Naive thymus-derived CD8-positive, alpha-beta T cell (primary cell): Measurements from ENCODE around the gene TIMM10B. TPM values are rescaled to one million over a fixed set of nuclear protein-coding genes. Genes with fewer than 3 reads are reported as not detected.

Experiments used
- ATAC-seq, 2 donors: fragments of 150-1000 bp; cut with Tn5 transposase in 1 of 2; sonication (Bioruptor Pico), chemical (Tn5 transposase) in 1 of 2; 1 replicate in 1 of 2; 2 replicates in 1 of 2; pipeline ENCODE4 v1.10.0; 2021; ENCODE audit warnings: mild to moderate bottlenecking in 2 of 2, moderate library complexity in 2 of 2
- POLR2A ChIA-PET: fragments of 350-600 bp; sonication (Branson Sonifier 250); formaldehyde crosslinking; loops from one replicate; lab custom pipeline; 2021; ENCODE audit warnings: antibody characterized with exemption; lab: Charles Lee
- DNase-seq, 10 donors: peaks; one replicate each; pipeline versions ENCODE4 v3.0.0 to v3.0.0-alpha.2; 2020 to 2022
- H3K27ac Mint-ChIP-seq, 10 donors: one replicate each; pipeline ENCODE4 v1.8.0; 2020 to 2022; ENCODE audit warnings: mild to moderate bottlenecking in 10 of 10, mixed read lengths in 10 of 10, moderate library complexity in 4 of 10, inconsistent platforms in 1 of 10
- H3K27me3 Mint-ChIP-seq, 5 donors: one replicate each; pipeline ENCODE4 v1.8.0; 2021 to 2022; ENCODE audit warnings: mixed read lengths in 5 of 5
- H3K36me3 Mint-ChIP-seq, 3 donors: one replicate each; pipeline ENCODE4 v1.8.0; 2020 to 2022; ENCODE audit warnings: mixed read lengths in 3 of 3, mild to moderate bottlenecking in 2 of 3, inconsistent platforms in 1 of 3
- H3K4me1 Mint-ChIP-seq, 4 donors: one replicate each; pipeline ENCODE4 v1.8.0; 2021 to 2022; ENCODE audit warnings: mixed read lengths in 4 of 4
- H3K4me3 Mint-ChIP-seq, 10 donors: one replicate each; pipeline ENCODE4 v1.8.0; 2020 to 2022; ENCODE audit warnings: mild to moderate bottlenecking in 10 of 10, mixed read lengths in 10 of 10, moderate library complexity in 6 of 10, inconsistent platforms in 1 of 10
- H3K9me3 Mint-ChIP-seq, 9 donors: one replicate each; pipeline ENCODE4 v1.8.0; 2020 to 2022; ENCODE audit warnings: mixed read lengths in 9 of 9, mild to moderate bottlenecking in 3 of 9, inconsistent platforms in 1 of 9, moderate library complexity in 1 of 9
- polyA plus RNA-seq, 3 donors: library from polyadenylated mRNA; unstranded; fragments of 300-500 nt; fragmentation: Illumina TruSeq; gene quantifications; one replicate each; pipeline ENCODE4 v1.2.3, GENCODE V29; 2021
- total RNA-seq, 8 experiments: library from RNA in 2 of 8; stranded (reverse) in 2 of 8; gene quantifications; one replicate each; pipeline ENCODE4 v1.2.3 and lab custom pipeline; 2021 to 2026

The TIMM10B gene
- total and polyA plus RNA-seq, 5 experiments from 2014 or later: 30.5 to 71.5 (median 42.7) TPM

DNA sequence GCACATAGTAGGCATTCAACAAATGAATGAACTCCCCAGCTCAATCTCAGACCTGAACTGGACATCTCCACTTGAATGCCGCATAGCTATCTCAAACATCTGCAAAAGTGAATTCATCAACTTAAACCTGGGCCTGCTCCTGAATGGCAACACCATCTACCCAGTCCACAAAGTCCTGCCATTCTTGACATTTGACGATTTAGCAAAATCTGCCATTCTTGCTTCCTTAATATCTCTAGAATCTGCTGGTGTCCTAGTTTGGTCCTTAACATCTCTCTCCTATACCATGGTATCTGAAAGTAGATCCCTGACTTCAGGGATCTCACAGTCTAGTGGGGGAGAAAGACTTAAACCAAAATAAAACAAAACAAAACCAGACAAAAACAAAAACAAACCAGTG, 28.1 kb upstream of the TIMM10B start:
- Mint-ChIP-seq H3K4me1 (no peaks in the 10 kb centered on the region), H3K4me3 (no peak overlapping the region), H3K27ac (no peak overlapping the region), H3K36me3 (peaks cover 0 to 28% (median under 1%) of the 10 kb centered on the region in 3 donors), H3K27me3 (no peaks in the 10 kb centered on the region), H3K9me3 (no peaks in the 10 kb centered on the region)
- DNase-seq (no peak), ATAC-seq (no peak)
- POLR2A ChIA-PET: no interaction called here

DNA sequence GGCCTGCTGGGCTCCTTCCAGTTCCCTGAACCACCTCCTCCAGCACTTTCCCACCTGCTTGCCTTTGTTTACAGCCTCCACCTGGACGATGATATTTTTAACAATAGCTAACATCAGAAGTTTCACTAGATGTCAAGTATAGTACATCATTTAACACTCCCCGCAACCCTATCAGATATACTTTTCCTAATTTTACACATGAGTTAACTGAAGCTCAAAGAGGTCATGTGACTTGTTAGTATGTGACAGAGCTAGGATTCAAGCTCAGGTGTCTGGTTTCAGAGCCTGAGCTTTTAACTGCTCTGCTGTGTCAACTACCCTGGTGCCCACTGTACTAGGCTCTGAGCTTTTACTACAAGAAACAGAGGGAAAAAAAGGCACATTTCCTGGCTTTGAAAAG, 26.2 kb upstream of the TIMM10B start:
- H3K9me3 Mint-ChIP-seq: no peaks in the 10 kb centered on the region
- no peak overlapping the region for H3K4me3 Mint-ChIP-seq
- DNase-seq (no peak), ATAC-seq (no peak)
- POLR2A ChIA-PET: no interaction called here
- no peaks in the 10 kb centered on the region for H3K4me1 Mint-ChIP-seq
- peaks cover 0 to 32% (median 3%) of the 10 kb centered on the region in 3 donors for H3K36me3 Mint-ChIP-seq
- H3K27me3 Mint-ChIP-seq: no peaks in the 10 kb centered on the region
- H3K27ac Mint-ChIP-seq: no peak overlapping the region

DNA sequence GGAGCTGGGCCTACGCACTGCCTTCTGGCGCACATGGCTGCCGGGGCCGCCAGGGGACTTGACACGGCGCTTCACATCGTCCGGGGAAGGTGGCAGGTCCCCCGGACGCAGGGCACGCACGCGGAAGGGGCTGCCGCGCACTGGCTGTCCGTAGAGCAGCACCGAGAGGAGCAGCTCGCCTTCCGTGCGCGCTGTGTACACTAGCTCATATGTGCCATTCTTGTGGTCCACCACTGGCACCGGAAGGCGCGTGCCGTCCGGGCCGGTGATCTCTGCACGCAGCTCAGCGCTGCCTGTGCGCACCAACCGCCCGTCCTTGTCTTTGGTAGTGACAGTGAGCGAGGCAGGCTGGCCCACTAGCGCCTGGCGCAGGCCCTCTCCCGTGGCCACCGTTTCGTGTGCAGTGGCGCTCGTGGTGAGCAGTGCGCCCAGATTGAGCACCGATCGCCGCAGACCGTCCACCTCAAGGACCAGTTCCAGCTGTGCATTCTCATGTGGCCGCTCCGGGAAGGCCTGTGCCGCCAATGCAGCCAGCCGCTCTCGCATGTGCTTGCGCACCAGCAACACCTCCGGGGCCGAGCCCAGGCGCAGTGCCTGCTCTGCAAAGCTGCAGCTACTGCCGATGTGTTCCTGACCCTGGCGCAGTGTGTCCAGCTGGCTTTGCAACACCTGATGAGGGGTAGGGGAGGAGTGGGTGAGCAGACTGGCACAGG, 24.8 kb upstream of the TIMM10B start:
- DNase-seq (no peak), ATAC-seq (no peak)
- no peaks in the 10 kb centered on the region for H3K27me3 Mint-ChIP-seq
- H3K36me3 Mint-ChIP-seq: peaks cover 0 to 34% (median 3%) of the 10 kb centered on the region in 3 donors
- no peaks in the 10 kb centered on the region for H3K9me3 Mint-ChIP-seq
- H3K4me1 Mint-ChIP-seq: no peaks in the 10 kb centered on the region
- POLR2A ChIA-PET: no interaction called here
- no peak overlapping the region for H3K27ac Mint-ChIP-seq
- no peak overlapping the region for H3K4me3 Mint-ChIP-seq

DNA sequence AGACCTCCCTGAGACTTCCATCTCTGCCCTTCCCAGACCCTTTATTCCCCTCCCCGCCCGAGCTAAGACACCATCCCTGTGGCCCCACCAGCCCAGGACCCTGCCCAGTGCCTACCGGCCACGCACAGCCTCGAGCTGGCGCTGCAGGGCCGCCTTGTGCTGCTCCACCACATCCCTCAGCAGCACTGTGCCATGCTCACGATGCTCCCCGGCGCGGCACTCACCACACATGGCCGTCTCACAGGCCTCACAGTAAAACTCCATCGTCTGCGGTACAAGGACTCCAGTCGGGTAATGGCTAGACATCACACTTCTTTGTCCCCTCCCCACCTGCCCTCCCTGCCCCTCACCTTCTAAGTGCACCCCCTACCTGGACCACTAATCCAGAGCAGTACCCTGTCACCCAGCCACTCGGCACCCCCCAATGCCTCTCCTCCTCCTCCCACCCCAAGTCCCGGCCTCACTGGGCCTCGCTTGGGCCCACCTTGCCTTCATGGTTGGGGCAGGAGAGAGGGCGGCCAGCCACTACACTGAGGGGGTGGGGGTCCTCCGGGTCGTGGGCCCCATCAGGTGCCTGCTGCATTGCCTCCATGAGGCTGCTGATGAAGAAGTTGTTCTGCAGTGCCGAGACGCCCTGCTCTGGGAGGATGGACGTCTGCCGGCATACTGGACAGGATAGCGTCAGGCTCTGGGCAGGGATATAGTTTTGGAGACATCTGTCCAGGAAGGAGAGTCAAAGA, 23.6 kb upstream of the TIMM10B start:
- Mint-ChIP-seq H3K27ac (no peak overlapping the region), H3K4me3 (no peak overlapping the region), H3K9me3 (no peaks in the 10 kb centered on the region), H3K36me3 (peaks cover 0 to 35% (median 3%) of the 10 kb centered on the region in 3 donors), H3K27me3 (no peaks in the 10 kb centered on the region), H3K4me1 (no peaks in the 10 kb centered on the region)
- ATAC-seq (no peak), DNase-seq (no peak)
- POLR2A ChIA-PET: no interaction called here

DNA sequence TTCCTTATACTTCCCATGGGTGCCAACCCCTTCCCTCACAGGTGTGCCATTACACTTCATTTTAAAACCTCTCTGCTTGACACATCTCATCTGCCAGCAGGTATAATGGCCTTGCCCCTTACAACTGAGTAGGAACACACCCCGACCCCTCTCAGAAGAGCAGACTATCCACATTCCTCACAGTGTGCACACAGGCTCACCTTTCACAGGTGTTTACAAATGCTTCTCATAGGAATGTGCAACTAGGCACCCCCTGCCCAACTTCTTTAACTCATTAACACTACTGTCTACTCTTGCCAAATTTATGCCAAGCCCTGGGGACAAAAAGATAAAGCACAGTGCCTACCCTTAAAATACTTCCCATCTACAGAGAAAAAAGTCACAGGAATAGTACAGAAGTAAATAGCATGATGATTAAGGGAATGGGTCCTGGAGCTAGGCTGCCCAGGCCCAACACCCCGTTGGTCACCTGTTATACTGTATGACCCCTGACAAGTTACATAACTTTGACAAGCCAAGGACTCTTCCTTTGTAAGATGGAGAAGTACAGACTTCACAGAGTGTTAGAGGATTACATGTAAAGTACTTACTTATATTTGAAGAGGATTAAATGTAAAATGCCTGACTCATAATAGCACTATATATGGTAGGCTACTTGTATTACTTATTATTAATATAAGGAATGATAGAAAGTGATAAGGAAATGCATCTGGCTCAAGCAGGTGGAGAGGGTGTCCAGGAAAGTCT, 22.8 kb upstream of the TIMM10B start:
- POLR2A ChIA-PET: no interaction called here
- H3K27me3 Mint-ChIP-seq: no peaks in the 10 kb centered on the region
- peak overlapping the region in 1 of 10 donors; percentile 9 for H3K27ac Mint-ChIP-seq
- no peak for DNase-seq
- H3K36me3 Mint-ChIP-seq: peaks cover 0 to 29% (median 6%) of the 10 kb centered on the region in 3 donors
- no peaks in the 10 kb centered on the region for H3K4me1 Mint-ChIP-seq
- ATAC-seq: no peak
- H3K4me3 Mint-ChIP-seq: no peak overlapping the region
- no peaks in the 10 kb centered on the region for H3K9me3 Mint-ChIP-seq

DNA sequence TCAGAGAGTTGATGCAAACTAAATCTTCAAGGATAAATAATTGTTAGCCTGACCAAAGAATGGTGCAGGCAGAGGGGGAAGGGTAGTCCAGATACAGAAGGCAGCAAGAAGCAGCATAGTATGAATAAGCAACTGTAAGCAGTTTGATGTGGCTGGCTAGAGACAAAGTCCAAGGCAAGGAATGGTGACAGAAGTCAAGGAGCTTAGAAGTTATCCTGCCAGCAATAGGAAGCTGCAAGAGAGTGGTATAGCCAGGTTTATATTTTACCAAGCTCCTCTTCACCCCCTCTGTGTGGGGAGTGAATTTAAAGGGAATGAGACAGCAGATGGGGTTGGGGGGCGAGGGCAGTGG, 22.2 kb upstream of the TIMM10B start:
- ATAC-seq (no peak), DNase-seq (no peak)
- Mint-ChIP-seq H3K27me3 (no peaks in the 10 kb centered on the region), H3K9me3 (no peaks in the 10 kb centered on the region), H3K4me1 (no peaks in the 10 kb centered on the region), H3K4me3 (no peak overlapping the region), H3K36me3 (peaks cover 0 to 30% (median 8%) of the 10 kb centered on the region in 3 donors), H3K27ac (peak overlapping the region in 1 of 10 donors; percentile 33)
- POLR2A ChIA-PET: no interaction called here

DNA sequence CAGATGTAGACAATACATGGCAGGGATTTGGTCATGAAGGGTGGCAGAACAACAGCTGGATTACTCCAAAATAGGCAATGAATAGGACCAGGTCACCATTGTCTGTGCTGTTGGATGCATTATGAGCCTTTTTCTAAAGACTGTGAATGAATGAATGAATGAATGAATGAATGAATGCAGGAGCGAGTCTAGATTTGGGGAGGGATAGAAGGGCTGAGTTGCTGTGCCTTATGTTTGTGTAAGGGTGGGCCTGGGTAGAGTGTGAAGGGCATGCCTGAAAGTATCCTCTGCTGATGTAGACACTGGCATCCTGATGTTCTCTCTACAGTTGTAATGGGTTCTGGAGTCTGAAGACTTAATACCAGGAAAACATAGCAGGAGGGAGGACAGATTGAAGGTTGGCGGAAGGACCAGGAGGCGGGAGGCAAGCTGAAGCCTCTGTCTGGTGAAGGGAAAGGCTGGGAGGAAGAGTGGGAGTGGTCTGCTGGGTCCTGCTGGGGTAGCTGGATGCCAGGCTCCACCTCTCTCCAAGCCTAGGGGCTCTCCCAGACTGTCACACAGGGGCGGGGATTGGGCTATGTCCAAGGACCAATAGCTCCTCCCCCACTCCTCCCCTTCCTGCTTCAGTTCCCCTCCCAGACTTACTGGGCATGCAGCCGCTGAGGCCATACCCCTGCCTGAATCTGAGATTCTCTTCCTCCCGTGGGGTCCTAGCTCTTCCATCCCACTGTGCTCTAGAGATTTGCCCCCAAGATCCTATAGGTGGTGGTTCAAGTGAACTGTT, 12.4 kb upstream of the TIMM10B start:
- peaks cover 0 to 8% (median 5%) of the 10 kb centered on the region in 3 donors for H3K36me3 Mint-ChIP-seq
- no peak overlapping the region for H3K4me3 Mint-ChIP-seq
- POLR2A ChIA-PET: interaction anchor here (0.6 to 1.3 kb wide), 2 partner anchors 13 to 85 kb away, joined by 5 to 7 read pairs; partner anchors contain the start of genes ARFIP2 and TIMM10B
- H3K4me1 Mint-ChIP-seq: peaks cover 10 to 19% (median 17%) of the 10 kb centered on the region in 4 donors
- H3K27ac Mint-ChIP-seq: no peak overlapping the region
- DNase-seq (no peak), ATAC-seq (no peak)
- no peaks in the 10 kb centered on the region for H3K9me3 Mint-ChIP-seq
- H3K27me3 Mint-ChIP-seq: no peaks in the 10 kb centered on the region

DNA sequence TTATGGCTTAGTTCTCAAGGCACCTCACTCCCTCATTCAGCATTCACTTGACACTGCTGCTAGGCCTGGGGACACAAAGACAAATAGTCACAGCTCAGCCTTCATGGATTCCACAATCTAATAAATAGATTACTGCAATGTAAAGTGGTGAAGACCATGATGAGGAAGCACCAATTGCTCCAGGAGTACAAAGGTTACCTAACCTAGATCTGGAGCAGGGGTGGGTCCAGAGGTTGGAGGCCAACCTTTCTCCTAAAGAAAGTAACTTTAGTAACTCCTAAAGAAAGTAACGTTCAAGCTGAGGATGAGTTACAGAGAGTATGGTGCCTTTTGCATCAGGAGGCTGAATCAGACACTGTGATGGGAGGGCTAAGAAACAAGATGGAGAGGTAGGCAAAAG, 11.7 kb upstream of the TIMM10B start:
- POLR2A ChIA-PET: interaction anchor here (1.3 kb wide), 1 partner anchor 12 kb away, joined by 7 read pairs; the partner anchor contains the start of genes ARFIP2 and TIMM10B
- Mint-ChIP-seq H3K4me3 (no peak overlapping the region), H3K27me3 (no peaks in the 10 kb centered on the region), H3K9me3 (no peaks in the 10 kb centered on the region), H3K36me3 (peaks cover 0 to 6% (median under 1%) of the 10 kb centered on the region in 3 donors), H3K4me1 (peaks cover 10 to 24% (median 18%) of the 10 kb centered on the region in 4 donors), H3K27ac (no peak overlapping the region)
- DNase-seq: no peak
- no peak for ATAC-seq

DNA sequence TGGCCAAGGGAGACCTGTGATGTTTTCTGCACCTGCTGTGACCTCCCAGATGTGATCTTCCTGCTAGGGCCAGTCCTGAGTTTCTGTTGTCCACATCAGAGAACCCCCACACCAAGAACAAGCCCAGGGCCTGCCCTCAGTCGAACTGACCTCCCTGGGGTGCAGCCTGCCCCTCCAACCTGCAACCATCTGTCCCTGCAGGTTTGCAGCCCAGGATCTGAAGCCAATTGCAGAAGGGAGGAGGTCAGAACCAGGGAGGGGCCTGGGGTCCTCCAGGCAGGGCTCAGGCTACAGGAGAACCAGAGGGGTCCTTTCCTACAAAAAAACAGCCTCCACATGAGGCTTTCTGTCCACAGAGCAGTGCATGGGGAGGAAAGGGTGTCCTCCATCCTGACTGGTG, 8.4 kb upstream of the TIMM10B start:
- DNase-seq (no peak), ATAC-seq (no peak)
- peak overlapping the region in 9 of 10 donors; percentile 14 to 89 (median 77) for H3K27ac Mint-ChIP-seq
- H3K9me3 Mint-ChIP-seq: no peaks in the 10 kb centered on the region
- peaks cover 0 to 12% (median 0%) of the 10 kb centered on the region in 3 donors for H3K36me3 Mint-ChIP-seq
- POLR2A ChIA-PET: interaction anchor here (0.5 to 2.1 kb wide), 9 partner anchors 9 to 140 kb away, joined by 3 to 11 read pairs (median 3); partner anchors contain the start of genes ARFIP2, TAF10 and TIMM10B
- no peaks in the 10 kb centered on the region for H3K27me3 Mint-ChIP-seq
- peak overlapping the region; percentile 40 to 93 (median 80) for H3K4me3 Mint-ChIP-seq
- H3K4me1 Mint-ChIP-seq: peaks cover 14 to 23% (median 19%) of the 10 kb centered on the region in 4 donors

DNA sequence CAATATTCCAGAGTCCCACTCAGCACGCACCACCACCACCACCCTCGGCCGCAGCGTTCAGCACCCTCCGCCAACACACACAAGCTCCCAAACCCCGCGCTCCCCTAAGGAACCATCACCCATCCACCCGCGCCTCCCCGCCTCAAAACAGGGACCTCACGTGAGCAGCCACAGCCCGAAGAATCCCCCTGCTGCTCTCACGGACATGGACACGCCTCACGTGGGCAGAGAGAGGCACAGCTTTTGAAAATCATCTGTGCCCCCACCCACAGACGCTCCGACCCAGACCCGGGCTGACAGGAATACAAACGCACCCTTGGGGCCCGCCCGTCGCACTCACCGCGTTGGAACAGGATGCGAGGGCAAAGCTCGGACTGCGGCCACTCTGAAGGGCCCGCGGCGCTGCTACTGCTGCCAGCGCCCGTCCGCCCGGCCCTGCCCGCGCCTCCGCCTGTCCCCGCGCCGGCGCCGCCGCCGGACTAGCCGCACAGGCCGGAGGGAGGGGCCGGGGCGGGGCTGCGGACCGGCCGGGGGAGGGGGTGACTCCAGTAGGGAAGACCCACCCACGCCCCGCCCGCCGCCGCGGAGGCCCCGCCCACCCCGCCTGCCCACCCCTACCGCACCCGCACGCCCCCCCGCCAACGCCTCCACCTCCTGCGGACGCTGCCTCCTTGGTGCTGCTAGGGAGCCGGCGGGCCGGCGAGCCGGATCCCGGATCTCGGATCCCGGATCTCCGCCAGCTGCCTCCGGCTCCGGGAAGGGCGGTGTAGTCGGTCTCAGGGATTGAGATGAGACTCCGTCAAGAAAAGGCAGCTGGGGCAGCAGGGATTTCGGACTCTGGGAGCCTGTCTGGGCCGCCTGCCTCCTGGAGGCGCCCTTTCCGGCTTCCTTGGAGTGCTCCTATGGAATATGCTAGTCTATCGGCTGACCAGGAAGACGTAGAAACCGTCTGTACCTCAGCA, 7.6 kb upstream of the TIMM10B start, which contains the start of gene TRIM3:
Gene TRIM3, minus strand, starts transcription at position 491 of the 962 bp plus-strand sequence. CDS start 8,246 bp downstream, outside the sequence.
- ATAC-seq (peak; percentile 66 to 75), DNase-seq (peak; percentile 25 to 82 (median 62))
- H3K4me1 Mint-ChIP-seq: peaks cover 14 to 26% (median 19%) of the 10 kb centered on the region in 4 donors
- no peaks in the 10 kb centered on the region for H3K27me3 Mint-ChIP-seq
- peaks cover 0 to 16% (median 0%) of the 10 kb centered on the region in 3 donors for H3K36me3 Mint-ChIP-seq
- POLR2A ChIA-PET: interaction anchor here (0.7 to 2.1 kb wide), 9 partner anchors 8 to 139 kb away, joined by 3 to 11 read pairs (median 4); partner anchors contain the start of genes ARFIP2, TAF10 and TIMM10B
- peak within 1 kb of the TSS; percentile 33 to 91 (median 88) for H3K27ac Mint-ChIP-seq
- no peaks in the 10 kb centered on the region for H3K9me3 Mint-ChIP-seq
- peak within 1 kb of the TSS; percentile 81 to 93 (median 88) for H3K4me3 Mint-ChIP-seq

DNA sequence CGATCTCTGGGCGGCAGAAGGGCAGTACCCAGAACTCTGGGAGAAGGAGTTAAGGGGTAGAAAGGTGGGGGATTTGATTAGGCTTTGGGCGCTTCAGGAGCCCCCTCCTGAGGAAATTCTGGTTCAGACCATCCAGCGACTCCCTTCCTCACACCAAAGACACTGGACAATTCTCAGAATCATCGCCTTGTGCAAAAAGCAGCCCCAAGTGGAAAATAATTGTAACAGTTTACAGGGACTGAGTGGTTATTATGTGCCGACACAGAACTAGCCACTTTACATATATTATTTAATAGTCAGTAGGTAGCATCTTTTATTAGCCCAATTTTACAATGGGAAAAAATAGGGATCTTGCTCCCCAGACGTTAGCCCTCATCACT, 6.9 kb upstream of the TIMM10B start:
- peaks cover 0 to 19% (median 0%) of the 10 kb centered on the region in 3 donors for H3K36me3 Mint-ChIP-seq
- no peaks in the 10 kb centered on the region for H3K27me3 Mint-ChIP-seq
- DNase-seq (no peak), ATAC-seq (peak in 1 of 2 donors; percentile 4)
- peak overlapping the region; percentile 32 to 91 (median 84) for H3K27ac Mint-ChIP-seq
- H3K4me1 Mint-ChIP-seq: peaks cover 16 to 32% (median 22%) of the 10 kb centered on the region in 4 donors
- peak overlapping the region; percentile 74 to 92 (median 80) for H3K4me3 Mint-ChIP-seq
- no peaks in the 10 kb centered on the region for H3K9me3 Mint-ChIP-seq
- POLR2A ChIA-PET: interaction anchor here (0.8 to 1.5 kb wide), 3 partner anchors 10 to 139 kb away, joined by 3 to 4 read pairs (median 3); partner anchors contain the start of gene SMPD1
